GM18507 (cell line): ENCODE measurements around the gene CARD19.
"Not testable (repeated sequence)": the region's sequence is repeated elsewhere in the genome, so short reads cannot be mapped to it uniquely, and the experiment has no call there.

Experiments
- DNase-seq: peaks from one replicate; pipeline ENCODE4 v3.0.0; 2011; ENCODE audit warnings: low read depth; ENCODE audit not compliant: insufficient read length; ENCODE audit errors: extremely low spot score
- FAIRE-seq: peaks from 2 replicates; lab custom pipeline; 2011; peaks lifted over from hg19 to GRCh38; lab: Jason Lieb, UNC

Gene CARD19

GRCh38 chr9:93116072-93116961 lies 20.3 kb downstream of the CARD19 start:
- FAIRE-seq (no peak), DNase-seq (no peak)

DNA sequence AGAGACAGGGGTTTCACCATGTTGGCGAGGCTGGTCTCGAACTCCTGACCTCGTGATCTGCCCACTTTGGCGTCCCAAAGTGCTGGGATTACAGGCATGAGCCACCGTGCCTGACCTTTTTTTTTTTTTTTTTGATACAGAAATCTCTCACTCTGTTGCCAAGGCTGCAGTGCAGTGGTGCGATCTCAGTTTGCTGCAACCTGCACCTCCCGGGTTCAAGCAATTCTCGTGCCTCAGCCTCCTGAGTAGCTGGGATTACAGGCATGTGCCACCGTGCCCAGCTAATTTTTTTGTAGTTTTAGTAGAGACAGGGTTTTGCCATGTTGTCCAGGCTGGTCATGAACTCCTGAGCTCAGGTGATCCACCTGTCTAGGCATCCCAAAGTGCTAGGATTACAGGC lies 21.5 kb downstream of the CARD19 start:
- FAIRE-seq, DNase-seq: not testable (repeated sequence)

DNA sequence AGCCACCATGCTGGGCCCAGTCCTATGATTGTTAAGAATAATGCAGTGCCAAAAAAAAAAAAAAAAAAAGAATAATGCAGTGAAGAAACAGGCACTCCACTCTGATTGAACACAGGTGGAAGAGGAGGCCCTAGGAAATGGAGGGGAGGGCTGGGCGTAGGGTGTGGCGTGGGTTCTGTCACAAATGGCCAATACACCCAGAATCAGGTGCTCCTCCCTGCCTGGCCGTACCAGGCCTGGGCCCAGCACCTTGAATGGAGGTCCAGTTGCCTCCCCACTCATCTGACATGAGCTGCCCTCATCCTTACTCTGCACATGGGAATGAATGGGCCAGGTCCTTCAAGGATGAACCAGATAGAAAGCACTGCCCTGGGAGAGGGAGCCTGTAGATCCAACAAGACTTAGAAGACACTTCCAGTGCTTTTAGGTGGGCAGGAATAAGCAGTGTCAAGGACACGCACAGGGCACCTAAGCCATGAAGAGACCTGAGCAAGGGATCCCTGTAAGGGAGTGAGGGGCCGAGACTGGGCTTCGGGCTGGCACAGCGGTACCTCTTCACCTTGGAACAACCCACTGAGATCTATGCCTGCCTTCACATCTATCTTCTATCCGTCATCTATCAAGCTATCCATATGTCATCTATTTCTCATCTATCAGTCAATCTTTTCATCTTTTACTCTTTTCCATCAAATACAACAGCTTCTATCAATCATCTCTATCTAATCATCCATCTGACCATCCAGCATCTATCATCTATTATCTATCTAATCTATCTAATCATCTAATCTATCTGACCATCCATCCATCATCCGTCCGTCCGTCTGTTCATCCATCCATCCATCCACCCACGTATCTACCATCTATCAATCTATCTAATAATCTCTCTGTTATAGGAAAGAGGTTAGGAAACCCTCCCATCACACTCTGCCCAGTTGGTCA lies 22.2 kb downstream of the CARD19 start:
- no peak for DNase-seq
- FAIRE-seq = no peak

DNA sequence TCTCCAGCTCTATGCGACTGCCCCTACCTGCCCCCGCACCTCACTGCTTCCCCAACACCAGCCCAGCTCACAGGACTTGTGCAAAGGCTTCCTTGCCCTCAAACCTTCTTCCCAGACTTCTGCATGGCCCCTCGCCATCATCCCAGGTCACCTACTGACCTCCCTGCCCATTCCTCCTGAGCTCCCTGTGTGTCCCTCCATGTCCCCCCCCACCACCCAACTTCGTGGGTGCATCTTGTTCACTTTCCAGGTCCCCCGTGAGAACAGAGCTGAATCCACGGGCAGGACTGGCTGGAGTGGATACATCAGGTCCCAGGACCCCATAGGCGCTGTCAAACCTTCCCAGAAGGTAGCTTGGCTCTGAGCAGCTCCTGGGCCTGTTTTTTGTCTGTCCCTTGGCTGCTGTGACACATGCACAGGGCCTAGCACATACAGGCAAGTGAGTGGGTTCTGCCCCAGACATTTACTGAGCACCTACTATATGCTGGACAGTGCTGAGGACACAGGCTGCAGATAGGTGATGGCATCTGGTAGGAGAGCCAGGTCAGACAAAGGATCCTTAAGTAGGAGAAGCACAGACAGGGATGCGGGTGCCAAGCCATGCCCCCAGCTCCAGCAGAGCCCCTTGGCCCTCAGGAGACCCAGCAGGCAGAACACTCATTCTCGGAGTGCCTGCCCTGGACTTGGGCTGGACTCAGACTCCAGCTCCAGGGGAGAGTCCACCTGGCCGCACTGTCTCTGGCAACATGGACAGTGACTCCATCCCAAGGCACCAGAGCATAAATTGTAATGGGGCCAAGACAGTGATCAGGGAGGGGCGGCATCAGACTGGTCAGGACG lies 23.1 kb downstream of the CARD19 start:
- FAIRE-seq (no peak), DNase-seq (no peak)

- no peak for FAIRE-seq
Measured at GRCh38 chr9:93119703-93119952, 23.6 kb downstream of the CARD19 start.

GRCh38 chr9:93119953-93120845 lies 24.2 kb downstream of the CARD19 start:
- peak; percentile 96 for FAIRE-seq
- peak; percentile 66 for DNase-seq

More at GRCh38 chr9:93119703-93119952, 23.6 kb downstream of the CARD19 start:
- no peak for DNase-seq

DNA sequence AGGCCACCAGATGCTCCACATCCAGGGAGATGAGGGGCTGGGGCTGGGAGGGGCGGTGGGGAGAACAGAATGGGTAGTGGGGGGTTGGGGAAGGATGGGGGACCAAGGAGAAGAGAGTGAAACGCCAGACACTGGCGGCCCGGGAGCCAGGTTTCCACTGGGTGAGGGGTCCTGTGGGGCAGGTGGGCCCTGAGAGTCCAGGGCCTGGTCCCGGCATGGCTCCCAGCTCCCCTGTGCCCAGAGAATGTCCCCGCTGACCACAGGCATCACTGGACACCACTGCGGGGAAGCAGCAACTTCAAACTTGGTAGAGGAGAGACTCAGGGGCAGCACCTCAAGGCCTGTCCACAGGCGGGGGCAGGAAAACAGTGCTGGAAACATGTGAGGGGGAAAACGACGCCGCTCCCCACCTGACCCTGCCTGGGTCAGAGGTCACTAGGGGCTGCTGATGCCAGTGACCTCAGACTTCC lies 24.9 kb downstream of the CARD19 start:
- FAIRE-seq = no peak
- no peak for DNase-seq

DNA sequence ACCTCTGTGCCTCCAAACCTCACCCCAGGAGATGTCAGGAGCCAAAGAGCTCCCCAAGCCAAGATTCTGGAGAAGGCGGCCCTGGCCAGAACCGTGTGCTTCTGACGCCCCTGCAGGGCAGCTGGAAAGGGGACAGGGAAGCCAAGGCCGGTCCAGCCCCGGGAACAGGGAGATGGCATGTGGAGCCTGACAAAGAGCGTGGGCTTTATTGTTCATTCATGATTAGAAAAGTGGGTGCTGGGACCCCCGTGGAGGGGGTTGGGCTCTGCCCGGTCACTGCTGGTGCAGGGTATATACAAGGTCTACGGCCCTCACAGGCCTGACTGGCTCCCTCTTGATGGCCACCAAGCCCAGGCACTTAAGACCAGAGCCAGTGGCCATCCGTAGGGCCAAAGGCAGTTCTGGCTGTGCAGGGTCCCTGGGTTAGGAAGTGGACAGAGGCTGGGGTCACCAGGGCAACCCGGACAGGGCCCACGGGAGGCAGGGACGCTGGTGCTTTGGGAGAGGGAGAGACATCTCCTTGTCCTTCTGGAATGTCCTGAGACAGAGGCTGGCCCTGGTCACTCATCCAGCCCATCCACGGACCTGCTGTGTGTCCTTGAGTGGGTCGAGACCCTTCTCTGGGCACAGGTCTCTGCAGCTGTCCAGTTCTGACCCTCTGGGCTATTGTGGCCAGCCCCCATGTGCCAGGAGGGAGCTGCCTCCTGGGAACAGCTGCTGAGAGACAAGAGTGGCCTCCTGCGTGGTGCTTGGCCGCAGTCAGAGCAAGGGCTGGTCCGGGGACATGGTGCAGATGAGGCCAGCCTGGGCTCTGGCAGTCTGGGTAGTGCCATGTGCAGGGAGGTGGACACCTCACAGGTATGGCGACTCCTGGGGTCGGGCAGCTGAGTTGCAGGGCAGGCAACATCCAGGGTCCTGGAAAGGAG lies 25.6 kb downstream of the CARD19 start:
- DNase-seq = no peak
- FAIRE-seq = no peak

- no peak for FAIRE-seq
- DNase-seq = no peak
Measured at GRCh38 chr9:93122721-93123221, 26.8 kb downstream of the CARD19 start.

- DNase-seq = no peak
- no peak for FAIRE-seq
Measured at GRCh38 chr9:93123561-93124283, 27.7 kb downstream of the CARD19 start.

DNA sequence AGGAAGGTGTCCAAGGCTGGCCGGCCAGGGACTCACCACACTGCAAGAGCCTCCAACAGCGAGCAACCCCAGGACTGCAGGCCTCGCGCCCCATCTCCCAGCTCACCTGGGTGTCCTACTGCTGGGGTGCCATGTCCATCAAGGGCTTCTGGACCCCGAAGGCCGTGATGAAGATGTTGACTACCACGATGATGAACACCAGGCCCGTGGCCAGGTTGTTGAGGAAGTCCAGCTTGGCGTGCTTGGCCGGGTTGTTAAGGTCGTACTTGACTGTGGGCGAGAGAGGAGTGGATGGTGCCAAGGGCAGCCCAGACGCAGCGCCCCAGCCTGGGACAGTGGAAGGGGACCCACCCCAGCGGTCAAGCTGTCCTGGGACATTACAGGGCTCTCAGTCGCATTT lies 28.8 kb downstream of the CARD19 start:
- DNase-seq (no peak), FAIRE-seq (no peak)

DNA sequence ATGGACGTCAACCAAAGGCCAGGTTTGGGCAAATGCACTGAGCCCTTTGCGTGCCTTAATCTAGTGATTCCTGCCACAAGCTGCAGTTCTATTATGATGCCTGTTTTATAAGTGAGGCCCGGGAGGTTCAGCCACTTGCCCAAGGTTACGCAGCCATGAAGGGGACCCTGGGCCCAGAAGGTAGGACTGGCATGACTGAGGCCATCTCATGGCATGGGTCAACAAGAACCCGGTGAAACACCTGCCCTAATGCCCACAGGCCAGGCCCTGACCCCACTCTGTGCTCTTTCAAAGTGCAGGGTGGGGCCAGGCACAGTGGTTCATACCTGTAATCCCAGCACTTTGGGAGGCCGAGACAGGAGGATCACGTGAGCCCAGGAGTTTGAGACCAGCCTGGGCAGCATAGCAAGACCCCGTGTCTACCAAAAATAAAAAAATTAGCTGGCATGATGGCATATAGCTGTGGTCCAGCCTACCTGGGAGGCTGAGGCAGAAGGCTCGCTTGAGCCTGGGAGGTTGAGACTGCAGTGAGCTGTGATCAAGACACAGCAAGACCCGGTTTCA lies 29.4 kb downstream of the CARD19 start:
- DNase-seq = no peak

GRCh38 chr9:93126151-93126781 lies 30.2 kb downstream of the CARD19 start:
- no peak for DNase-seq
- no peak for FAIRE-seq

More for the DNA sequence above, 29.4 kb downstream of the CARD19 start:
- FAIRE-seq = no peak

DNA sequence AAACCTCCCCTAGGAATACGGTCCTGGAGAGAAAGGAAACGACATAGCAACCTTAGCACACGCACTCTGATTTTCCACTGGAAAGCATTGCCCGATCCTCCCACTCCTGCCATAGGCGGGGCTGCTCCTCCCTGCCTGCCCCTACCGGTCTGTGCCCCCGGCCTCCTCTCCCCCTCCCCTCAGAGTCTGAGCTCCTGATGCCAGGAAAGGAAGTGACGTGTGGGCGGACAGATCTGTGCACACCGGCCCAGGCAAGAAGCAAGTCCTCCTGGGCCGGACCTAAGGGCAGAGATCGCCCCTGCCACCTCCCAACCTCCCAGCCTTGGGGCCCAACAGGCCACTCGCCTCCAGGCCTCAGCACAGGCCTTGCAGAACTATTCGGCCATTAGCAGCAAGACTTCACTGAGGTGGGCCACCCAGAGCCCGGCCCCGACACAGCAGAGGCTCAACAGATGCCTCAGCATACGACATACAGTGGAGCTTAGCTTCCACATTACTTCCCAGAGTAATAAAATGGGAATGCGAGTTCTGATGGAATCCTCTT lies 30.9 kb downstream of the CARD19 start:
- FAIRE-seq (no peak), DNase-seq (no peak)

DNA sequence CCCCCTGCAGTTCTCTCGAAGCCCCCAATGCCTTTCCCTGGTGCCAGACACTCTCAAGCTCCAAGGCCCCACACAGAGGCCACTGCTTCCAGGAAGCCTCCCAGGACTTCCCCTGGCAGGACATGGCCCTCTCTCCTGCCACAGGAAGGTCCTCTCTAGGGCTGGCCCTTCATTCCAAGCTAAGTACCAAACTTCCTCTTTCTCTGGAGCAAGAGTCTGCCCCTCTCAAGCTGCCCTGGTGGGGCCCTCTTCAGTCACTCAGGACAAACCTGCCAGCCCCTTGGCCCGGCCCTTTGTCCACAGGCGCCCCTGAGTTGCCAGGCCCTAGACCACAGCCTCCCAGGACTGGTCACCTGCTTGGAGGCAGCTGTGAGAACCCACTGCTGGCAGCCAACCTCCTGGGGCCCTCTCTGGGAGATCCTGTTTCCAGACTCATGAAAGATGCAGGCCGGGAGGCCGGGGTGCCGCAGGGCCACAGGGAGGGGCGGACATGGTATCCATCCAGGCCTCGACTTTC lies 31.4 kb downstream of the CARD19 start:
- FAIRE-seq = no peak
- no peak for DNase-seq
